Thymus (tissue), 11 donors: ENCODE results near the gene RTN4R. TPM values are rescaled to one million over a fixed set of nuclear protein-coding genes. Genes with fewer than 3 reads are reported as not detected.

ENCODE experiments used
- DNase-seq, 9 donors: peaks; one replicate each; pipeline ENCODE4 v3.0.0-alpha.2; 2013; ENCODE audit warnings: low spot score in 9 of 9, low read depth in 6 of 9, missing footprints in 1 of 9
- H3K27ac ChIP-seq, 2 donors: one replicate each; pipeline ENCODE4 v1.5.1; 2013; ENCODE audit warnings: control low read depth in 1 of 2, low read depth in 1 of 2, low read length in 1 of 2, mild to moderate bottlenecking in 1 of 2, moderate library complexity in 1 of 2
- H3K27me3 ChIP-seq, 2 donors: one replicate each; pipeline ENCODE4 v1.5.1; 2013; ENCODE audit warnings: low read length in 1 of 2; ENCODE audit not compliant: control insufficient read depth in 2 of 2, insufficient read depth in 1 of 2
- H3K36me3 ChIP-seq, 2 donors: one replicate each; pipeline ENCODE4 v1.5.1; 2013; ENCODE audit warnings: low read length in 1 of 2, mild to moderate bottlenecking in 1 of 2, moderate library complexity in 1 of 2; ENCODE audit not compliant: control insufficient read depth in 2 of 2, insufficient read depth in 2 of 2
- H3K4me1 ChIP-seq, 2 donors: one replicate each; pipeline ENCODE4 v1.5.1; 2013; ENCODE audit warnings: low read length in 2 of 2; ENCODE audit not compliant: control insufficient read depth in 2 of 2, insufficient read depth in 2 of 2
- H3K4me3 ChIP-seq, 2 donors: one replicate each; pipeline ENCODE4 v1.5.1; 2013; ENCODE audit warnings: low read length in 2 of 2, control low read depth in 1 of 2, mild to moderate bottlenecking in 1 of 2
- H3K9me3 ChIP-seq, 2 donors: one replicate each; pipeline ENCODE4 v1.5.1; 2013; ENCODE audit warnings: low read length in 1 of 2, mild to moderate bottlenecking in 1 of 2; ENCODE audit not compliant: control insufficient read depth in 2 of 2, insufficient read depth in 1 of 2
- WGBS: extraction: QIAGEN DNeasy Blood & Tissue Kit; methylation state at CpG from one replicate; pipeline ENCODE4 v1.1.7; 2013; 5-methylcytosine and 5-hydroxymethylcytosine counted together
- polyA plus RNA-seq: library from polyadenylated mRNA; stranded (reverse); fragments of 200-250 nt; gene quantifications from one replicate; pipeline ENCODE4 v1.2.3, GENCODE V29; 2013
- total RNA-seq: library from RNA; stranded (reverse); fragments of 120-200 nt; gene quantifications from one replicate; pipeline ENCODE4 v1.2.4, GENCODE V29; 2013
- donor health status: healthy.

The RTN4R gene
- total and polyA plus RNA-seq, 2 donors = 1.5 to 3.2 TPM

DNA sequence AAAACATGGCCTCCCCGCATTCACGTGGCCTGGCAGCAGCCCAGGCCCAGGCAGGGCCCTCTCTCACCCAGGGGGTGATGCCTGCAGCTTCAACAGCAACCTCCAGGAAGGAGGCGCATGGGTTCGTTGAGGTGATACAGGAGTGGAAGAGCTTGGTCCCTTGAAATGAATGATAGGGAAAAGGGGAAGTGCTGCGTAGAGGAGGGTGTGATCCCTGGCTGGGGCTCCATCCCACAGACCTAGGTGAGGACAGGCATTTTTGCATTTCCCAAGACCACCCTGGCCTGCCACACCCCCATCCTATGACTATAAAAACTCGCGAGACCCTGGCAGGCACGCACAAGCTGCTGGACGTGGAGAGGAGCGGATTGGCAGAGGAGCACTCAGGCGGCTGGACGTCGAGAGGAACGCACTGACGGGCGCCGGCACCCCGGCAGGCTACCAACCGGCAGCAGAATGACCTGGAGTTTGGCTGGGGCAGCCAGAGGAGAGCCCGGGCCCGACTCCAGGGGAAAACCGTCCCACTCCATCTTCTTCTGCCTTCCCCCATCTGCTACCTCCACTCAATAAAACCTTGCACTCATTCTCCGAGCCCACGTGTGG lies 32.6 kb downstream of the RTN4R start:
- no peak for DNase-seq
- peaks cover 15 to 41% of the 10 kb centered on the region in 2 donors for H3K4me1 ChIP-seq
- no peak overlapping the region for H3K4me3 ChIP-seq

DNA sequence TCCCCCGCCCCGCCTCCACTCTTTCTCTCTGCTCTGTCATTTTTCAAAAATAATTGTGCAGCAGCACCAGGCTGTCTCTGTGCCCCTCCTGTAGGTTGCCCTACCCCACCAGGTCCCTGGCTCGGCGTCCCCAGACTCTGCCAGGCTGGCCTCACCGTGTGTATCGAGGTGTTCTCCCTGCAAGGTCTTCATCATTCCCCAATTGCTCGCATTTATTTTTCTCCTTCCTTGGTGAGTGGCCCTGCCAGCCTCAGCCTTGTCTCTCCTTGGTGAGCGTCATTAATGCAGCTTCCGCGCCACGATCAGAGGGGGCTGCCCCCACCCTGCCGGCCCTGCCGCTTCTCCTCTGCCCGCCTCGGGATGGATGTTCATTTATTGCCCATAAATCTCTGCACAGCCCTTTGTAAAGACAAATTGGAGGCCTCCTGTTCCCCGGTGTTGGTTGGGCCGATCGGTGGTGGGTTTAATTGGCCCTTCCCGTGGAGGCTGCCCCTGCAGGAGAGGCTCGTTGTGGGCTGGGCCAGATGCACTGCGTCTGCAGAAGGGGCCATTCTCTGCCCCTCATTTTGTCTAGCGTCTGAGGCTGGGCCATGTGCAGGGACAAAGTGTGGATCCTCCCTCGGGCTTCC lies 33.2 kb downstream of the RTN4R start:
- no peak for DNase-seq
- no peak overlapping the region for H3K4me3 ChIP-seq

More for the DNA sequence above, 32.6 kb downstream of the RTN4R start:
- no peaks in the 10 kb centered on the region for H3K9me3 ChIP-seq
- H3K36me3 ChIP-seq = no peaks in the 10 kb centered on the region
- H3K27ac ChIP-seq = no peak overlapping the region
- WGBS = 93% methylated on average over 24 of the region's 24 CpGs
- no peaks in the 10 kb centered on the region for H3K27me3 ChIP-seq

DNA sequence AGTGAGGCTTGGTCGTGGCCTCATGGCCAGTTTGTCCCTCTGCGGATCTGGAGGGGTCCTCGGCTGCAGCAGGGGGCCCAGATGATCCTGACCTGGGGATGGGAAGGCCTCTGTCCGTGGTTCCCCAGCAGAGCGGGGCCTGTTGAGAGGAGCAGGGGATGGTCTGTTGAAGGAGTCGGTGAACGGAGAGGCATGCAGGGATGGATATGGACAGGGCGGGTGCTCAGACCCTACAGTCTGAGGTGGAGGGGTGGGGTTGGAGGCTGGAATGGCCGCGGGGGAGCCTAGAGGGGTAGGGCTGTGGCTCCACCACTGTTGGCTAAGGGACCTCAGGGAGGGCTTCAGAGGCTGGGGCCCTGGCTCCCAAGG lies 33.8 kb downstream of the RTN4R start:
- over 99% methylated on average over 10 of the region's 10 CpGs for WGBS

More for the DNA sequence above, 33.2 kb downstream of the RTN4R start:
- H3K27ac ChIP-seq = no peak overlapping the region
- H3K9me3 ChIP-seq = no peaks in the 10 kb centered on the region
- H3K36me3 ChIP-seq = no peaks in the 10 kb centered on the region
- H3K4me1 ChIP-seq = peaks cover 8 to 35% of the 10 kb centered on the region in 2 donors
- no peaks in the 10 kb centered on the region for H3K27me3 ChIP-seq
- WGBS = 95% methylated on average over 23 of the region's 23 CpGs

DNA sequence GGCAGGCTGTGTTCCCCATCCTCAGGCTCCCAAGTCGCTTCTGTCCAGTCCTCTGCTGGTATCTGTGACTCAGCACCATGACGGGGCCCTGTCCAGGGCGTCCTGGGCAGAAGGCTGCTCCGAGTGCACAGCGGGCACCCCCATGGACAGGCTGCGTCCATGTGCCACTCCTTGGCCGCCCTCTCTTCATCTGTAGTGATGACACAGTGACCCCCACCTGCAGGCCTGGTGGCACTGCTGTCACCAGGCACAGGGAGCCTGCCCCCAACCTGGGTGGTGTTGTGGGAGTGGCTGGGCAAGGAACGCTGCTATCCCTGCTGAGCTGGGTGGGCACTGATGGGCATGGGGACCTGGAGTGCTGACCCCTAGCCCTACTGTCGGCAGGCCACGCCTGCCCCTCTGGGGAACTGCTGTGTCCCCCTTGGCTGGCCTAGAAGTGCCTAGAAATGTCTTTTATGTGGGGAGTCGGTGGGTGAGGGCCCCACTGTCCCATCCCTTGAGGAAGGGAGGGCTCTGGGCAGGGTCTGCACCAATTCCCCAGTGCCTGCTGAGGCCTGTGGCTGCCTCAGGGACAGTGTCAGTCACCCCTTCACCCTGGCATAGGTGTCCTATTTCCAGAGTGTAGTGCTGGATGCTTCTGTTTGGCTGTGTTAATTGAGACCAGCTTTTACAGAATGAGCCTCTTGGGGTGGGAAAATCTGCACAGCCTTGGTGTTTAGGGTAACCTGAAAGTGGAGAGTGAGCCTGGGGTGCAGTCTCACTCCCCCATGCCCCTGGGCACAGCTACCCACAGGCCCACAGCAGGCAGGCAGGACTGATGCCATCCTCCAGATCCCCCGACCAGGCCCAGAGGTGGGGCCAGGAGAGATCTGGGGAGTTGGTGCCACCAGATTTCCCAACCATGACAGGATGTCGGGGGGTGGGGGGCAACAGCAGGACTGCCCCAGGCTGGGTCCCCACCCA lies 34.5 kb downstream of the RTN4R start:
- no peak overlapping the region for H3K27ac ChIP-seq
- no peak for DNase-seq
- H3K4me3 ChIP-seq = no peak overlapping the region
- WGBS = 95% methylated on average over 13 of the region's 13 CpGs
- H3K4me1 ChIP-seq = peaks cover 0 to 22% of the 10 kb centered on the region in 2 donors
- no peaks in the 10 kb centered on the region for H3K36me3 ChIP-seq
- no peaks in the 10 kb centered on the region for H3K27me3 ChIP-seq
- no peaks in the 10 kb centered on the region for H3K9me3 ChIP-seq

More for the DNA sequence above, 33.8 kb downstream of the RTN4R start:
- H3K27ac ChIP-seq = no peak overlapping the region
- H3K4me3 ChIP-seq = no peak overlapping the region
- no peaks in the 10 kb centered on the region for H3K27me3 ChIP-seq
- H3K4me1 ChIP-seq = peaks cover 5 to 29% of the 10 kb centered on the region in 2 donors
- no peaks in the 10 kb centered on the region for H3K36me3 ChIP-seq
- H3K9me3 ChIP-seq = no peaks in the 10 kb centered on the region
- DNase-seq = no peak

DNA sequence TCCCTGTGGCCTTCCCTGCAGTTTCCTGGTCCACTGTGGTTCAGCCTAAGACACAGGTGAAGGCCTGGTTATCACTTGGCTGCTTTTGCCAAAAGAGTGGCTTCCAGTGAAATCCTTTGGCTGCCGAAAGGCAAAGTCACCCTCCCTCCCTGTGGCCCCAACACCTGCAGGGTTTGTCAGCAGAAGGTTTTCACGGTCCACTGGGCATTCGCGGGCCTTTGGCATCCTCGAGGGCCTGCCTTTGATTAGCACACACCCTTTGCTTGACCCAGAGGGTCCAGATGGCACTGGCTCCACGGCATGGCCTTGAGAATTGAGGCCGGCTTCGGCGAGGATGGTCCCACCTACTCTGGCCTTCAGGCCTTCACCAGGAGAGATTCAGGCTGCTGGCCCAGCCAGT lies 35.3 kb downstream of the RTN4R start:
- no peak overlapping the region for H3K4me3 ChIP-seq
- DNase-seq = no peak
- WGBS = 95% methylated on average over 9 of the region's 9 CpGs

DNA sequence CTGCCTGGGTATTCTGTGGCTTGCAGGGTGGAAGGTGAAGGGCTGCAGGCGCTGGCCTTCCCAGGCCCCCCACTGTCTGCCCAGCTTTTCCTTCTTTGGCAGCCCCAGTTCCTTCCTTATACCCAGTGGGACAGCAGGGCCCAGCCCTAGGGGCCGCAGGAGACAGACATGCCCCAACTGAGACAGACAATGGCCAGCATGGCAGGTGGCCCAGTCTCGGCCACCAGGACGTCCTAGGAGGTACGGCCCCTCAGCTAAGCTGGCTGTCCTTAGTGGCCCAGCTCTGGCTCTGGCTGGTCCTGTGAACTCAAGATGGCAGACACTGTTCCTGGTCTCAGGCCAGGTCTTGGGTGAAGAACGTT lies 35.9 kb downstream of the RTN4R start:
- Histone ChIP-seq H3K9me3 (no peaks in the 10 kb centered on the region), H3K27me3 (no peaks in the 10 kb centered on the region), H3K4me3 (no peak overlapping the region), H3K4me1 (peaks cover 0 to 8% of the 10 kb centered on the region in 2 donors), H3K36me3 (no peaks in the 10 kb centered on the region), H3K27ac (no peak overlapping the region)
- WGBS = 87% methylated on average over 6 of the region's 6 CpGs
- DNase-seq = no peak

More for the DNA sequence above, 35.3 kb downstream of the RTN4R start:
- no peaks in the 10 kb centered on the region for H3K9me3 ChIP-seq
- no peak overlapping the region for H3K27ac ChIP-seq
- H3K4me1 ChIP-seq = peaks cover 0 to 14% of the 10 kb centered on the region in 2 donors
- H3K27me3 ChIP-seq = no peaks in the 10 kb centered on the region
- no peaks in the 10 kb centered on the region for H3K36me3 ChIP-seq

DNA sequence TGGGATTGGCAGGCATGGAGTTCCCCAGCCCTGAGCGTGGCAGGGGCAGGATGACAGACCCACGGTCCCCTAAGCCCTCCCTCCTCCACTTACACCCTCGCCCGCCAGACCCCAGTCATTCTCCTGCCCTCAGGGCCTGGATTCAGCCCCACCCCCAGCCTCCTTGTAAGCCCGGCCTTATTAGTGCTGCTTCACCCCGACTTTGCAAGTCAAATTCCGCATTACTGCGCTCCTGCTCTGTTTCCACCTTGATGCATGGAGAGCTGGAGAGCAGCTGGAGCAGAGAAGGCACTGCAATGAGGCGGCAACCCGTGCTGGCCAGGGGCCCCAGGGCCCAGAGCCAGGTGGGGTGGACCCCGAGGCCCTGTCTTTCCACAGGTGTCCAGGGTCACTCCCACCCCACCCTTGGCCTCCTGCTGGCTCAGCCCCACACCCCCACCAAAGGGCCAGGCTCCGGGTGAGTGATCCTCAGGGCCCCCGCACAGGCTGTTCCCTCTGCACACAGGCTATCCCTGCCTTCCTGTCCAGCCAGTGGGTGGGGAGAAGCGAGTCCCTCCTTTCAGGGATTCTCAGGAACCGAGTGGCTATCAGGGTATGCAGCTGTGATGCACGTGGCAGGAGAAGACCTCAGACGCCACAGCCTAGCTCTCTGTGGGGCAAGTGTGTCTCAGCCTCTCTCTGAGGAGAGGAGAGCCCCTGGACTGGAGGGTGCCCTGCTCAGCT lies 36.4 kb downstream of the RTN4R start:
- no peak for DNase-seq
- Histone ChIP-seq H3K4me1 (peaks cover 0 to 3% of the 10 kb centered on the region in 2 donors), H3K4me3 (no peak overlapping the region), H3K27me3 (no peaks in the 10 kb centered on the region), H3K36me3 (no peaks in the 10 kb centered on the region), H3K9me3 (no peaks in the 10 kb centered on the region), H3K27ac (no peak overlapping the region)
- 86% methylated on average over 17 of the region's 17 CpGs for WGBS

DNA sequence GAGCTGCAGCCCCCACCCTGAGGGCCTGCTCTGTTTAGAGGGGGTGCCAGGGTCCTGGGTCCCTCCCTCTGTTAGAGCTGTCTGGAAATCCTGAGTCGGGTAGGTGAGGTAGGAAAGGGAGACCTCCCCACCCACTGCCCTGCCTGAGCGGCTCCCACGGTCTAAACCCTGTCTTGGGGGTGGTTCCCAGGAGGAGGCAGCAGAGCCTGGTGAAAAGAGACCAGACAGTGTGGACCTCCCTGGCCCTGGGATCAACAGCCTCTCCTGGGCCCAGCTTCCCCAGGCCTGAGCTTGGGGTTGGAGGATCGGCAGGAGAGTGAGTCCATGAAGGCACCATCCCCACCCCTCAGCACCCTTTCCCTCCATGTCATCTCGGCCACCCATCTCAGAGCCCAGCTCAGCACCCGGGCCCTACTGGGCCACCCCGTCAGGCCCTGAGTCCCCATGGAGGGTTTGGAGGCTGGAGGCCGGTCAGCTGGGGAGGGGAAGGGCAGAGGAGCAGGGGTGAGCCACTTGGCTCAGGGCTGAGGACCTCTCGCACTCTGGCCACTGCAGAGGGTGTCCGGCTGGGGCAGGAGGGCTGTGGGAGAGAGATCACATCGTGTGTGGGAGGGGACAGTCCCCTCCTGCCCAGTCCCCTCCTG lies 37.2 kb downstream of the RTN4R start:
- WGBS = 91% methylated on average over 11 of the region's 11 CpGs

More for the DNA sequence above, 37.2 kb downstream of the RTN4R start:
- H3K27me3 ChIP-seq = no peaks in the 10 kb centered on the region
- H3K27ac ChIP-seq = no peak overlapping the region
- no peaks in the 10 kb centered on the region for H3K36me3 ChIP-seq
- H3K4me1 ChIP-seq = no peaks in the 10 kb centered on the region
- no peaks in the 10 kb centered on the region for H3K9me3 ChIP-seq
- no peak for DNase-seq
- H3K4me3 ChIP-seq = no peak overlapping the region
